Measurements from ENCODE around the gene SLC5A10. TPM values are rescaled to one million over a fixed set of nuclear protein-coding genes. Genes with fewer than 3 reads are reported as not detected.

The SLC5A10 gene
- total and polyA plus RNA-seq, 7 experiments from 2014 or later, result 0.15 to 0.37 (median 0.17) TPM; not detected in 4

- no peak overlapping the region for H3K4me3 ChIP-seq (ENCODE audit: low read length)
- H3K27me3 ChIP-seq (ENCODE audit: control insufficient read depth in 2 of 2, insufficient read depth in 2 of 2, low read length in 2 of 2), result no peaks in the 10 kb centered on the region
- no peak overlapping the region for H3K27ac Mint-ChIP-seq
- POLR2A ChIA-PET, result no interaction called here
- H3K27me3 Mint-ChIP-seq, result no peaks in the 10 kb centered on the region
- peaks cover 0 to 18% (median 0%) of the 10 kb centered on the region in 5 donors for H3K36me3 Mint-ChIP-seq
- no peak for ATAC-seq
- no peaks in the 10 kb centered on the region for H3K9me3 Mint-ChIP-seq
- no peaks in the 10 kb centered on the region for H3K9me3 ChIP-seq (ENCODE audit: control insufficient read depth in 2 of 3, low read length in 3 of 3)
- CTCF ChIA-PET, result no interaction called here
- peaks cover 0 to 15% (median 0%) of the 10 kb centered on the region in 3 experiments for H3K36me3 ChIP-seq (ENCODE audit: control insufficient read depth in 2 of 3, insufficient read depth in 3 of 3, low read length in 3 of 3)
- H3K4me3 Mint-ChIP-seq, result no peak overlapping the region
- intact Hi-C loops (cut with micrococcal nuclease), result no loop called here
- H3K27ac ChIP-seq (ENCODE audit: low read depth, low read length), result no peak overlapping the region
- H3K4me1 ChIP-seq (ENCODE audit: control insufficient read depth in 2 of 2, insufficient read depth in 2 of 2, low read length in 2 of 2), result no peaks in the 10 kb centered on the region
- H3K4me1 Mint-ChIP-seq, result peaks cover 0 to 11% (median 0%) of the 10 kb centered on the region in 7 donors
- DNase-seq, result no peak
Observed at GRCh38 chr17:18984273-18985114, 32.5 kb downstream of the SLC5A10 start.

GRCh38 chr17:18985475-18985874 is 33.5 kb downstream of the SLC5A10 start:
- H3K4me1 Mint-ChIP-seq, result peaks cover 0 to 11% (median 2%) of the 10 kb centered on the region in 7 donors
- DNase-seq (no peak), ATAC-seq (no peak)
- no peaks in the 10 kb centered on the region for H3K27me3 ChIP-seq (ENCODE audit: control insufficient read depth in 2 of 2, insufficient read depth in 2 of 2, low read length in 2 of 2)
- H3K27me3 Mint-ChIP-seq, result no peaks in the 10 kb centered on the region
- no peaks in the 10 kb centered on the region for H3K9me3 ChIP-seq (ENCODE audit: control insufficient read depth in 2 of 3, low read length in 3 of 3)
- ChIA-PET CTCF (no interaction called here), POLR2A (no interaction called here)
- H3K36me3 ChIP-seq (ENCODE audit: control insufficient read depth in 2 of 3, insufficient read depth in 3 of 3, low read length in 3 of 3), result peaks cover 0 to 9% (median 0%) of the 10 kb centered on the region in 3 experiments
- no peak overlapping the region for H3K4me3 ChIP-seq (ENCODE audit: low read length)
- H3K9me3 Mint-ChIP-seq, result no peaks in the 10 kb centered on the region
- intact Hi-C loops (cut with micrococcal nuclease), result no loop called here
- peaks cover 0 to 16% (median 0%) of the 10 kb centered on the region in 5 donors for H3K36me3 Mint-ChIP-seq
- no peaks in the 10 kb centered on the region for H3K4me1 ChIP-seq (ENCODE audit: control insufficient read depth in 2 of 2, insufficient read depth in 2 of 2, low read length in 2 of 2)
- no peak overlapping the region for H3K27ac Mint-ChIP-seq
- H3K27ac ChIP-seq (ENCODE audit: low read depth, low read length), result no peak overlapping the region
- no peak overlapping the region for H3K4me3 Mint-ChIP-seq

- no peak overlapping the region for H3K4me3 ChIP-seq (ENCODE audit: low read length)
- peaks cover 0 to 11% (median 0%) of the 10 kb centered on the region in 7 donors for H3K4me1 Mint-ChIP-seq
- H3K27ac Mint-ChIP-seq, result no peak overlapping the region
- no peaks in the 10 kb centered on the region for H3K9me3 ChIP-seq (ENCODE audit: control insufficient read depth in 2 of 3, low read length in 3 of 3)
- H3K4me1 ChIP-seq (ENCODE audit: control insufficient read depth in 2 of 2, insufficient read depth in 2 of 2, low read length in 2 of 2), result no peaks in the 10 kb centered on the region
- ChIA-PET POLR2A (no interaction called here), CTCF (no interaction called here)
- H3K36me3 Mint-ChIP-seq, result peaks cover 0 to 16% (median 0%) of the 10 kb centered on the region in 5 donors
- H3K27ac ChIP-seq (ENCODE audit: low read depth, low read length), result no peak overlapping the region
- H3K27me3 ChIP-seq (ENCODE audit: control insufficient read depth in 2 of 2, insufficient read depth in 2 of 2, low read length in 2 of 2), result no peaks in the 10 kb centered on the region
- no peak for DNase-seq
- H3K36me3 ChIP-seq (ENCODE audit: control insufficient read depth in 2 of 3, insufficient read depth in 3 of 3, low read length in 3 of 3), result peaks cover 0 to 9% (median 0%) of the 10 kb centered on the region in 3 experiments
- H3K27me3 Mint-ChIP-seq, result no peaks in the 10 kb centered on the region
- ATAC-seq, result no peak
- no peaks in the 10 kb centered on the region for H3K9me3 Mint-ChIP-seq
- intact Hi-C loops (cut with micrococcal nuclease), result no loop called here
- no peak overlapping the region for H3K4me3 Mint-ChIP-seq
Observed at GRCh38 chr17:18986541-18987229, 34.7 kb downstream of the SLC5A10 start.

- Mint-ChIP-seq H3K36me3 (peaks cover 0 to 16% (median 0%) of the 10 kb centered on the region in 5 donors), H3K4me1 (peaks cover 0 to 11% (median 3%) of the 10 kb centered on the region in 7 donors), H3K9me3 (no peaks in the 10 kb centered on the region), H3K27me3 (no peaks in the 10 kb centered on the region), H3K4me3 (no peak overlapping the region), H3K27ac (peak overlapping the region in 3 of 9 donors; percentile 17 to 65 (median 31))
- Histone ChIP-seq H3K27me3 (ENCODE audit: control insufficient read depth in 2 of 2, insufficient read depth in 2 of 2, low read length in 2 of 2) (no peaks in the 10 kb centered on the region), H3K4me3 (ENCODE audit: low read length) (no peak overlapping the region), H3K9me3 (ENCODE audit: control insufficient read depth in 2 of 3, low read length in 3 of 3) (no peaks in the 10 kb centered on the region), H3K4me1 (ENCODE audit: control insufficient read depth in 2 of 2, insufficient read depth in 2 of 2, low read length in 2 of 2) (peaks cover 0 to 1% of the 10 kb centered on the region in 2 donors), H3K27ac (ENCODE audit: low read depth, low read length) (no peak overlapping the region), H3K36me3 (ENCODE audit: control insufficient read depth in 2 of 3, insufficient read depth in 3 of 3, low read length in 3 of 3) (peaks cover 0 to 9% (median 0%) of the 10 kb centered on the region in 3 experiments)
- ChIA-PET POLR2A (no interaction called here), CTCF (no interaction called here)
- DNase-seq, result no peak
- intact Hi-C loops (cut with micrococcal nuclease), result no loop called here
- ATAC-seq, result no peak
Observed at GRCh38 chr17:18987230-18987610, 35.3 kb downstream of the SLC5A10 start.

GRCh38 chr17:18987862-18988545 is 36.0 kb downstream of the SLC5A10 start:
- H3K4me3 Mint-ChIP-seq, result no peak overlapping the region
- intact Hi-C loops (cut with micrococcal nuclease), result no loop called here
- Histone ChIP-seq H3K9me3 (ENCODE audit: control insufficient read depth in 2 of 3, low read length in 3 of 3) (no peaks in the 10 kb centered on the region), H3K4me3 (ENCODE audit: low read length) (no peak overlapping the region), H3K36me3 (ENCODE audit: control insufficient read depth in 2 of 3, insufficient read depth in 3 of 3, low read length in 3 of 3) (peaks cover 0 to 9% (median 0%) of the 10 kb centered on the region in 3 experiments), H3K27ac (ENCODE audit: low read depth, low read length) (no peak overlapping the region), H3K27me3 (ENCODE audit: control insufficient read depth in 2 of 2, insufficient read depth in 2 of 2, low read length in 2 of 2) (no peaks in the 10 kb centered on the region), H3K4me1 (ENCODE audit: control insufficient read depth in 2 of 2, insufficient read depth in 2 of 2, low read length in 2 of 2) (peaks cover 7 to 9% of the 10 kb centered on the region in 2 donors)
- peaks cover under 1 to 18% (median 7%) of the 10 kb centered on the region in 7 donors for H3K4me1 Mint-ChIP-seq
- H3K36me3 Mint-ChIP-seq, result peaks cover 0 to 16% (median 0%) of the 10 kb centered on the region in 5 donors
- POLR2A ChIA-PET, result no interaction called here
- CTCF ChIA-PET, result no interaction called here
- peak overlapping the region in 2 of 9 donors; percentile 11 to 17 for H3K27ac Mint-ChIP-seq
- ATAC-seq (no peak), DNase-seq (no peak)
- H3K27me3 Mint-ChIP-seq, result peaks cover 0 to under 1% (median 0%) of the 10 kb centered on the region in 5 donors
- peaks cover 0 to under 1% (median 0%) of the 10 kb centered on the region in 11 donors for H3K9me3 Mint-ChIP-seq

GRCh38 chr17:18988546-18989173 is 36.7 kb downstream of the SLC5A10 start:
- H3K36me3 ChIP-seq (ENCODE audit: control insufficient read depth in 2 of 3, insufficient read depth in 3 of 3, low read length in 3 of 3), result peaks cover 0 to 9% (median 0%) of the 10 kb centered on the region in 3 experiments
- peaks cover 13 to 16% of the 10 kb centered on the region in 2 donors for H3K4me1 ChIP-seq (ENCODE audit: control insufficient read depth in 2 of 2, insufficient read depth in 2 of 2, low read length in 2 of 2)
- no peak overlapping the region for H3K27ac Mint-ChIP-seq
- no peak overlapping the region for H3K27ac ChIP-seq (ENCODE audit: low read depth, low read length)
- H3K27me3 ChIP-seq (ENCODE audit: control insufficient read depth in 2 of 2, insufficient read depth in 2 of 2, low read length in 2 of 2), result no peaks in the 10 kb centered on the region
- DNase-seq (no peak), ATAC-seq (no peak)
- peaks cover 7 to 24% (median 13%) of the 10 kb centered on the region in 7 donors for H3K4me1 Mint-ChIP-seq
- H3K36me3 Mint-ChIP-seq, result peaks cover 0 to 20% (median 0%) of the 10 kb centered on the region in 5 donors
- CTCF ChIA-PET, result no interaction called here
- H3K9me3 Mint-ChIP-seq, result peaks cover 0 to 1% (median 0%) of the 10 kb centered on the region in 11 donors
- H3K4me3 ChIP-seq (ENCODE audit: low read length), result no peak overlapping the region
- POLR2A ChIA-PET, result no interaction called here
- H3K9me3 ChIP-seq (ENCODE audit: control insufficient read depth in 2 of 3, low read length in 3 of 3), result no peaks in the 10 kb centered on the region
- peaks cover 0 to 4% (median 0%) of the 10 kb centered on the region in 5 donors for H3K27me3 Mint-ChIP-seq
- H3K4me3 Mint-ChIP-seq, result no peak overlapping the region
- intact Hi-C loops (cut with micrococcal nuclease), result no loop called here
